Measurements from ENCODE around the gene MYH6. TPM values are rescaled to one million over a fixed set of nuclear protein-coding genes. Genes with fewer than 3 reads are reported as not detected.

MYH6 gene
- total and polyA plus RNA-seq, 4 donors = 0.11 to 0.16 TPM; not detected in 2

DNA sequence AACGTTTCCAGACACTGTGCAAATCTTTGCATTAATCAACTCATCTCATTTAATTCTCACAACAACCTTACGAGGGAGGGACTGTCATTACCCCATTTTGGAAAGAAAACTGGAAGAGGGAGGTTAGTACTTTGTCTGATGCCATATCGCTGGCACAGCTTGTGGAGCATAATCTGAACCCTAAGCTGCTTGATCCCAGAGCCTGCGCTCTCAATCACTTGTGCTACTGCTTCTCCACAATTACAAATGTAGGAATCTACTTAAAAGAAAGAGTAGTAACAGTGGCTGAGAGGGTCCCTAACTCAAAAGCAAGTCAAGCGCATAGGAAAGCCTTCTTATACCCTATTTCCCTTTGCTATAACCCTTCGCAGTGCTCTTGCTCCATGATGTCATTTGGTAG is 46.3 kb downstream of the MYH6 start:
- H3K9me3 ChIP-seq (ENCODE audit: control insufficient read depth, insufficient read depth, low read length) = no peaks in the 10 kb centered on the region
- H3K4me3 ChIP-seq (ENCODE audit: low read depth, low read length) = no peak overlapping the region
- H3K36me3 ChIP-seq (ENCODE audit: control insufficient read depth, insufficient read depth, low read length) = peaks cover 31% of the 10 kb centered on the region
- H3K27ac ChIP-seq (ENCODE audit: low read depth, low read length) = peak overlapping the region; percentile 79
- no CpG with 5 or more reads among the region's 6 CpGs for WGBS (ENCODE audit: insufficient coverage)
- H3K4me1 ChIP-seq (ENCODE audit: control insufficient read depth, insufficient read depth, low read length) = peaks cover 67% of the 10 kb centered on the region
- peaks cover 4% of the 10 kb centered on the region for H3K27me3 ChIP-seq (ENCODE audit: control insufficient read depth, insufficient read depth, low read length)
- DNase-seq (ENCODE audit: low read depth in 4 of 6, low spot score in 6 of 6) = no peak

DNA sequence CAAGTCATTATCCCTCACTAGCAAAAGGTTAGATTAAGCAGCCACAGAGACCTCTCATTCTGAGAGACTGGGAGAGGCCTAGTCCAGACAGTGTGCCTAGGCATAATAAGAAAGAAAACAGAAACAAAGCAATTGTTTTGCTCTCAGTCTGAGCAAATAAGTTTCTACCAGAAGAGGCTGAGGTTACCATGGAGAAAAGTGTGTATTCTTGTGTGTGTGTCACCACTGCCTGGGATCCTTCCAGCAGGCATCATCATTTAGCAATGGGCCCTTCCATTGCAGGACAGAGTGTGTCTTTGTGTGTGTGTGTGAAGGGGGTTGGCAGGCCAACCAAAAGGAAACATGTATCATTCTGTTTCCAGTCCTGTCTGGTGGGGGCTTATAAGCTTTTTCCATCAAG is 46.8 kb downstream of the MYH6 start:
- DNase-seq (ENCODE audit: low read depth in 4 of 6, low spot score in 6 of 6) = peak in 2 of 6 donors; percentile 75 to 76
- Histone ChIP-seq H3K4me3 (ENCODE audit: low read depth, low read length) (no peak overlapping the region), H3K9me3 (ENCODE audit: control insufficient read depth, insufficient read depth, low read length) (no peaks in the 10 kb centered on the region), H3K27ac (ENCODE audit: low read depth, low read length) (peak overlapping the region; percentile 79), H3K27me3 (ENCODE audit: control insufficient read depth, insufficient read depth, low read length) (peaks cover 4% of the 10 kb centered on the region), H3K4me1 (ENCODE audit: control insufficient read depth, insufficient read depth, low read length) (peaks cover 63% of the 10 kb centered on the region), H3K36me3 (ENCODE audit: control insufficient read depth, insufficient read depth, low read length) (peaks cover 31% of the 10 kb centered on the region)

GRCh38 chr14:23360496-23360895 is 47.6 kb downstream of the MYH6 start:
- Histone ChIP-seq H3K27ac (ENCODE audit: low read depth, low read length) (peak overlapping the region; percentile 79), H3K27me3 (ENCODE audit: control insufficient read depth, insufficient read depth, low read length) (peaks cover 4% of the 10 kb centered on the region), H3K9me3 (ENCODE audit: control insufficient read depth, insufficient read depth, low read length) (no peaks in the 10 kb centered on the region), H3K4me1 (ENCODE audit: control insufficient read depth, insufficient read depth, low read length) (peaks cover 57% of the 10 kb centered on the region), H3K36me3 (ENCODE audit: control insufficient read depth, insufficient read depth, low read length) (peaks cover 31% of the 10 kb centered on the region), H3K4me3 (ENCODE audit: low read depth, low read length) (no peak overlapping the region)
- 69% methylated on average over 10 of the region's 11 CpGs for WGBS (ENCODE audit: insufficient coverage)
- DNase-seq (ENCODE audit: low read depth in 4 of 6, low spot score in 6 of 6) = no peak

- Histone ChIP-seq H3K4me1 (ENCODE audit: control insufficient read depth, insufficient read depth, low read length) (peaks cover 52% of the 10 kb centered on the region), H3K27ac (ENCODE audit: low read depth, low read length) (peak overlapping the region; percentile 16), H3K27me3 (ENCODE audit: control insufficient read depth, insufficient read depth, low read length) (peaks cover 4% of the 10 kb centered on the region), H3K9me3 (ENCODE audit: control insufficient read depth, insufficient read depth, low read length) (no peaks in the 10 kb centered on the region), H3K4me3 (ENCODE audit: low read depth, low read length) (no peak overlapping the region), H3K36me3 (ENCODE audit: control insufficient read depth, insufficient read depth, low read length) (peaks cover 31% of the 10 kb centered on the region)
- 89% methylated on average over 16 of the region's 22 CpGs for WGBS (ENCODE audit: insufficient coverage)
- DNase-seq (ENCODE audit: low read depth in 4 of 6, low spot score in 6 of 6) = no peak
These were observed 48.2 kb downstream of the MYH6 start for GRCh38 chr14:23359722-23360447.

- no peak for DNase-seq (ENCODE audit: low read depth in 4 of 6, low spot score in 6 of 6)
- H3K36me3 ChIP-seq (ENCODE audit: control insufficient read depth, insufficient read depth, low read length) = peaks cover 31% of the 10 kb centered on the region
- 84% methylated on average over 9 of the region's 11 CpGs for WGBS (ENCODE audit: insufficient coverage)
- H3K4me1 ChIP-seq (ENCODE audit: control insufficient read depth, insufficient read depth, low read length) = peaks cover 45% of the 10 kb centered on the region
- H3K9me3 ChIP-seq (ENCODE audit: control insufficient read depth, insufficient read depth, low read length) = no peaks in the 10 kb centered on the region
- no peak overlapping the region for H3K4me3 ChIP-seq (ENCODE audit: low read depth, low read length)
- H3K27me3 ChIP-seq (ENCODE audit: control insufficient read depth, insufficient read depth, low read length) = peaks cover under 1% of the 10 kb centered on the region
- no peak overlapping the region for H3K27ac ChIP-seq (ENCODE audit: low read depth, low read length)
These were observed 48.9 kb downstream of the MYH6 start for GRCh38 chr14:23359167-23359626.

DNA sequence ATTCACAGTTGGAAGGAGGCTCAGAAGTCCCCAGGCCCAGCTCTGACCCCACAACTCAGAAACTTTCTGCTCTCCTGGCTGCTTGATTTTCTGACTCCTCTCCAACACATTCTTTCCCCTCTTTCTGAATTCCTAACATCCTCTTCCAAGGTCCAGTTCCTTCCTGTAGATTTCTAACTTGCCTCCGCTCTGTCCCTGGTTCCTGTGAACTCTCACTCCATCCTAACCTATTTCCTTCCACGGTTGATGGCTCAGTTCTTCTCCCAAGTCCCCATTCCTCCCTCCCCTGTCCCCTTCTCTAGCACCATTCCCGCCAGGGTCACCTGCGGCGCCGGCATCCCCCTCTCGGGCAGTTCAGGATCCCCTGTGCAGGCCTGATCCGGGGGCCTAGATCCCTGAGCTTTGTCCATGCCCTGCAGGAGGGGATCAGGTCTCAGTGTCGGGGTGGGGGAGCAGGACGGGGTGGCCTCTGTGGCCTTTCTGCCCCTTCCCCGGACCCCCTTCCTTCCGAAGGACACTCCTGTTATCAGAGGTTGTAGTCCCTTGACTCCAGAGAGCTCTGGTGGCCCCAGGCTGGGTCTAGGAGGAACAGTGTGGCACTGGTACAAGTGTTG is 49.4 kb downstream of the MYH6 start:
- peaks cover 39% of the 10 kb centered on the region for H3K4me1 ChIP-seq (ENCODE audit: control insufficient read depth, insufficient read depth, low read length)
- no peak overlapping the region for H3K4me3 ChIP-seq (ENCODE audit: low read depth, low read length)
- peaks cover 31% of the 10 kb centered on the region for H3K36me3 ChIP-seq (ENCODE audit: control insufficient read depth, insufficient read depth, low read length)
- H3K27ac ChIP-seq (ENCODE audit: low read depth, low read length) = no peak overlapping the region
- no peaks in the 10 kb centered on the region for H3K27me3 ChIP-seq (ENCODE audit: control insufficient read depth, insufficient read depth, low read length)
- WGBS (ENCODE audit: insufficient coverage) = 86% methylated on average over 7 of the region's 12 CpGs
- peak in 1 of 6 donors; percentile 38 for DNase-seq (ENCODE audit: low read depth in 4 of 6, low spot score in 6 of 6)
- H3K9me3 ChIP-seq (ENCODE audit: control insufficient read depth, insufficient read depth, low read length) = no peaks in the 10 kb centered on the region

DNA sequence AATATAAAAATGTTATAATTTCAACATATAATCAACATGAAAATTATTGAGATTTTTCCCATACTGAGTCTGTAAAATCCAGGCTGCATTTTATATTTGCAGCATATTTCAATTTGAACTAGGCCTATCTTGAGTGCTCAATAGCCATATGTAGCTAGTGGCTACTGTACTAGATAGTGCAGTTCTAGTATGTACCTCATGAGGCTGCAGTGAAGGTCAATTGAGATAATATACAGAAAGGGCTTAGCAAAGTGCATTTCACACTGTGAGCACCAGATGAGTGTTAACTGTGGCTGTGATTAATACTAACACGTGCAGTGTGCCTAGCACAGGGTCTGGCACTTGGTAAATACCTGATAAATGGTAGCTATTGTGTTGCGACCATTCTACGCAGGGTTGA is 50.0 kb downstream of the MYH6 start:
- H3K27ac ChIP-seq (ENCODE audit: low read depth, low read length) = peak overlapping the region; percentile 3
- no peak for DNase-seq (ENCODE audit: low read depth in 4 of 6, low spot score in 6 of 6)
- H3K9me3 ChIP-seq (ENCODE audit: control insufficient read depth, insufficient read depth, low read length) = no peaks in the 10 kb centered on the region

DNA sequence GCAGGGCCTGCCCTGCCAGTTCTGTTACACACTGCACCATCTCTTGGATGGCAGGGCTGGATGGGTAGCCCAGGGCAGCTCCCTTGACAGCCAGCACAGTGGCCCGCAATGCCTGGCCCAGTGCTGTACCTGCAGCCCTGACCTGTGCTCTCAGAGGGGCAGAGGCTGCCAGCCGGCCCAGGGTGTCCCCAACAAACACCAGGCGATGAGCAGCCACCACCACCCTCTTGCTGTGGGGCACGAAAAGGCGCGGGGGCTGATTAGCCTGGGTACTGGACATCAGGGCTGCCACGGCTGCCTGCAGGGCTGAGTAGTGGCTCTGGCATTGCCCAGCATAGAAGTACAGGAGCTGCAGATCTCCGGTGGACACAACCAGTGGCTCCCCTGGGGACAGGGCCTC is 50.8 kb downstream of the MYH6 start:
- DNase-seq (ENCODE audit: low read depth in 4 of 6, low spot score in 6 of 6) = no peak
- no peaks in the 10 kb centered on the region for H3K9me3 ChIP-seq (ENCODE audit: control insufficient read depth, insufficient read depth, low read length)
- peaks cover 31% of the 10 kb centered on the region for H3K36me3 ChIP-seq (ENCODE audit: control insufficient read depth, insufficient read depth, low read length)
- H3K4me1 ChIP-seq (ENCODE audit: control insufficient read depth, insufficient read depth, low read length) = peaks cover 30% of the 10 kb centered on the region
- no peaks in the 10 kb centered on the region for H3K27me3 ChIP-seq (ENCODE audit: control insufficient read depth, insufficient read depth, low read length)
- WGBS (ENCODE audit: insufficient coverage) = 90% methylated on average over 8 of the region's 8 CpGs
- H3K27ac ChIP-seq (ENCODE audit: low read depth, low read length) = no peak overlapping the region
- no peak overlapping the region for H3K4me3 ChIP-seq (ENCODE audit: low read depth, low read length)

More for the DNA sequence above, 50.0 kb downstream of the MYH6 start:
- no peaks in the 10 kb centered on the region for H3K27me3 ChIP-seq (ENCODE audit: control insufficient read depth, insufficient read depth, low read length)
- no peak overlapping the region for H3K4me3 ChIP-seq (ENCODE audit: low read depth, low read length)
- WGBS (ENCODE audit: insufficient coverage) = 100% methylated on average over 1 of the region's 3 CpGs
- H3K36me3 ChIP-seq (ENCODE audit: control insufficient read depth, insufficient read depth, low read length) = peaks cover 31% of the 10 kb centered on the region
- H3K4me1 ChIP-seq (ENCODE audit: control insufficient read depth, insufficient read depth, low read length) = peaks cover 35% of the 10 kb centered on the region

DNA sequence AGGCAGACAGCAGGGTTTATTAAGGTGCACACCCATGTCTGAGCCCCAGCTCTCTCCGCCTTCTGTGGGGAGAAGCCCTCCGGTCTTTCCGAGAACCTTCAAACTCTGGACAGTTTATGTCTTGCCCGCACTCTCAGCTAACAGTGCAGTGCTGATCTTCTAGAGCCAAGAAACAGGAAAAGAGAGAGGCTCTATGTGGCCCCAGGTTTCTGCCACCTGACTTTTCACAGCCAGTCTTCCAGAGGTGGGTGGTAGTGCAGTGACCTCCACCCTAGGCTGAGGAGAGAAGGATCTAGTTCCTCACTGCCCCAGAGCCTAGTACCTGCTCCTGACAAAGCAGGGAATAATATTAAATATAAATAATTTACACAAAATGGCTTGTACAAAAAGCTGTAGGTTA is 51.4 kb downstream of the MYH6 start:
- Histone ChIP-seq H3K9me3 (ENCODE audit: control insufficient read depth, insufficient read depth, low read length) (no peaks in the 10 kb centered on the region), H3K4me3 (ENCODE audit: low read depth, low read length) (no peak overlapping the region), H3K27ac (ENCODE audit: low read depth, low read length) (no peak overlapping the region), H3K27me3 (ENCODE audit: control insufficient read depth, insufficient read depth, low read length) (no peaks in the 10 kb centered on the region), H3K4me1 (ENCODE audit: control insufficient read depth, insufficient read depth, low read length) (peaks cover 31% of the 10 kb centered on the region), H3K36me3 (ENCODE audit: control insufficient read depth, insufficient read depth, low read length) (peaks cover 31% of the 10 kb centered on the region)
- WGBS (ENCODE audit: insufficient coverage) = 97% methylated on average over 4 of the region's 4 CpGs
- no peak for DNase-seq (ENCODE audit: low read depth in 4 of 6, low spot score in 6 of 6)

Data from spinal cord (tissue), 10 donors.